Vagina (tissue), 2 donors: ENCODE data around the gene MARK3. TPM values are rescaled to one million over a fixed set of nuclear protein-coding genes. Genes with fewer than 3 reads are reported as not detected.

Experiments used
- DNase-seq, 2 donors: peaks; one replicate each; pipeline ENCODE4 v3.0.0-alpha.2; 2017; ENCODE audit errors: extremely low spot score in 2 of 2
- H3K27ac ChIP-seq: fragments of 200-600 bp; sonication (generic); one replicate; pipeline ENCODE4 v1.5.1; 2019
- H3K27me3 ChIP-seq: fragments of 200-600 bp; sonication (generic); one replicate; pipeline ENCODE4 v1.5.1; 2019
- H3K36me3 ChIP-seq, 2 donors: fragments of 200-600 bp; sonication (generic); one replicate each; pipeline ENCODE4 v1.5.1; 2017 to 2019
- H3K4me1 ChIP-seq: fragments of 200-600 bp; sonication (generic); one replicate; pipeline ENCODE4 v1.5.1; 2019
- H3K4me3 ChIP-seq, 2 donors: fragments of 200-600 bp; sonication (generic); 1 replicate in 1 of 2; 2 replicates in 1 of 2; pipeline ENCODE4 v1.5.1; 2016 to 2019
- H3K9me3 ChIP-seq: fragments of 200-600 bp; sonication (generic); one replicate; pipeline ENCODE4 v1.5.1; 2019
- POLR2A ChIP-seq, 2 donors: fragments of 450-650 bp; IDR thresholded peaks; one replicate each; pipeline ENCODE4 v1.6.1; 2017; ENCODE audit warnings: antibody characterized with exemption in 2 of 2, mild to moderate bottlenecking in 2 of 2, moderate library complexity in 2 of 2
- POLR2AphosphoS5 ChIP-seq, 2 donors: sonication (generic); formaldehyde crosslinking; IDR thresholded peaks; one replicate each; pipeline ENCODE4 v1.9.0; 2017; ENCODE audit warnings: antibody characterized with exemption in 2 of 2, mild to moderate bottlenecking in 2 of 2, low read depth in 1 of 2; ENCODE audit not compliant: insufficient read depth in 1 of 2
- intact Hi-C: fragments of 100-400 bp; cut with DNase I; formaldehyde crosslinking; loops from one replicate; pipeline ENCODE4 v1.15.1; 2023
- total RNA-seq: library from RNA; depleted of rRNA; stranded (reverse); fragments of >200 nt; gene quantifications from one replicate; pipeline ENCODE4 v1.2.3, GENCODE V29; 2016
- TF ChIP-seq, protein P1 (sequence below), 3 experiments: fragments of 450-650 bp in 2 of 3; fragments of 200-600 bp in 1 of 3; sonication (generic) in 1 of 3; IDR thresholded peaks; one replicate each; pipeline ENCODE4 v1.5.1; 2017 to 2019; ENCODE audit warnings: antibody characterized with exemption in 3 of 3, mild to moderate bottlenecking in 2 of 3, moderate library complexity in 2 of 3

MARK3 gene
- total RNA-seq, 1 donor from 2014 or later = 77.6 TPM

DNA sequence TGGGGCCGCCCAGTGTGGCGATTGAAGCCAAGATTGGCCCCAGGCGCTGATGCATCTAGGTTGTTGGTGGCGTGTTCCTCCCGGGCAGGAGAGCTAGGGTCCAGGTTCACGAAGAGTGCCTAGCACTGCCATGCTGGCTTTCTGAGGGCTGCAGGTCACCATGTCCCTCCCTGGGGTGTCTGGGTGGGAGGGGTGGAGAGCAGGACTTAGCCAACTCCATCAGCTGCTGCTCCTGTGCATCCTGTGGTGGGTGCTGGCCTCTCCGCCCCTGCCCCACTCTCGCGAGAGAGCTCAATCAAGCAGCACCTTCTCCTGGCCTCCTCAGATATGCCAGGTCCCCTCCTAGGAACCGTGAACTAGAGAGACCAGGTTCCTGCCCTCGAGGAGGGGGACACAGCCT is 145.6 kb downstream of the MARK3 start:
- DNase-seq = no peak
- Histone ChIP-seq H3K4me3 (no peak overlapping the region), H3K27ac (no peak overlapping the region), H3K4me1 (peaks cover 93% of the 10 kb centered on the region), H3K36me3 (peaks cover 0 to 5% of the 10 kb centered on the region in 2 donors), H3K27me3 (no peaks in the 10 kb centered on the region), H3K9me3 (no peaks in the 10 kb centered on the region)
- intact Hi-C loops = no loop called here
- TF ChIP-seq POLR2AphosphoS5 (IDR thresholded peaks at IDR 0.05; ENCODE audit: insufficient read depth in 1 of 2, low read depth in 1 of 2) = no peak
- TF ChIP-seq, protein P1, sequence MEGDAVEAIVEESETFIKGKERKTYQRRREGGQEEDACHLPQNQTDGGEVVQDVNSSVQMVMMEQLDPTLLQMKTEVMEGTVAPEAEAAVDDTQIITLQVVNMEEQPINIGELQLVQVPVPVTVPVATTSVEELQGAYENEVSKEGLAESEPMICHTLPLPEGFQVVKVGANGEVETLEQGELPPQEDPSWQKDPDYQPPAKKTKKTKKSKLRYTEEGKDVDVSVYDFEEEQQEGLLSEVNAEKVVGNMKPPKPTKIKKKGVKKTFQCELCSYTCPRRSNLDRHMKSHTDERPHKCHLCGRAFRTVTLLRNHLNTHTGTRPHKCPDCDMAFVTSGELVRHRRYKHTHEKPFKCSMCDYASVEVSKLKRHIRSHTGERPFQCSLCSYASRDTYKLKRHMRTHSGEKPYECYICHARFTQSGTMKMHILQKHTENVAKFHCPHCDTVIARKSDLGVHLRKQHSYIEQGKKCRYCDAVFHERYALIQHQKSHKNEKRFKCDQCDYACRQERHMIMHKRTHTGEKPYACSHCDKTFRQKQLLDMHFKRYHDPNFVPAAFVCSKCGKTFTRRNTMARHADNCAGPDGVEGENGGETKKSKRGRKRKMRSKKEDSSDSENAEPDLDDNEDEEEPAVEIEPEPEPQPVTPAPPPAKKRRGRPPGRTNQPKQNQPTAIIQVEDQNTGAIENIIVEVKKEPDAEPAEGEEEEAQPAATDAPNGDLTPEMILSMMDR (IDR thresholded peaks at IDR 0.05) = no peak

DNA sequence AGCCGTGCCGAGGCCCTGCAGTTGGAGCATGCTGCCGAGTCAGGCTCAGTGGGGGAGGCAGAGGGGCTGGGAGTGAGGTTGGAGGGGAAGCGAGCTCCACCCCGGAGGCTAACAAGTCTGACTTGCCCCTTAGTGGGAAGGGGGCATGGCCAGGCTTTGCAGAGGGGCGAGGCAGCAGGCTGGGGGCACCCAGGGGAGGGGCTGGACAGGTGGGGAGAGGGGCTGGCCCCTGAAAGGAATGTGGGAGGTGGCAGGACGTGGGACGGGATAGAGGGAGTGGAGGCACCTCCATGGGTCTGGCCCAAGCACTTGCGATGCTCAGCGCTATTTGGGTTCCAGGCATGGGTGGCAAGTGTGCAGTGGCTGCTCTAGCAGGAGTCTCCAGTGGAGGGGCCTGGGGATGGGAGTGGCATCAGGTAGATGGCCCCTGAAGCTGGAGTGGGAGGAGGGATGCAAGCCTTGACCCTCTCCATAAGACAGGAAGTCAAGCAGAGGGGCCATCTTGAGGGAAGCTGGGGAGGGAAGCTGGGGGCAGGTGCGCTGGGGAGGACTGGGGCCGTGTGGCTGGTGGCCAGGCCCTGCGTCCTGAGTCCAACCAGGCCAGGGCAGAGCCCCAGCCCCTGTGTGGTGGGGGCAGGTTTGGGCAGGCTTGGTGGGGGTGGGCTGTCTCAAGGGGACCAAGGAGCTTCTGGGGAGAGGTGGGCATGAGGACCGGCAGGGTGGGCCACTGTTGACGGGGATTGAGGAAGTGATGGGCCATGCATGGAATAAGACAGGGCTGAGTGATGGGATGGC is 146.4 kb downstream of the MARK3 start:
- Histone ChIP-seq H3K27ac (peak overlapping the region; percentile 88), H3K36me3 (peaks cover 0 to 5% of the 10 kb centered on the region in 2 donors), H3K9me3 (no peaks in the 10 kb centered on the region), H3K27me3 (no peaks in the 10 kb centered on the region), H3K4me1 (peaks cover 93% of the 10 kb centered on the region), H3K4me3 (no peak overlapping the region)
- TF ChIP-seq POLR2AphosphoS5 (IDR thresholded peaks at IDR 0.05; ENCODE audit: insufficient read depth in 1 of 2, low read depth in 1 of 2) = no peak
- TF ChIP-seq POLR2A (IDR thresholded peaks at IDR 0.05) = no peak
- TF ChIP-seq, protein P1 (IDR thresholded peaks at IDR 0.05) = no peak
- intact Hi-C loops = no loop called here
- no peak for DNase-seq

DNA sequence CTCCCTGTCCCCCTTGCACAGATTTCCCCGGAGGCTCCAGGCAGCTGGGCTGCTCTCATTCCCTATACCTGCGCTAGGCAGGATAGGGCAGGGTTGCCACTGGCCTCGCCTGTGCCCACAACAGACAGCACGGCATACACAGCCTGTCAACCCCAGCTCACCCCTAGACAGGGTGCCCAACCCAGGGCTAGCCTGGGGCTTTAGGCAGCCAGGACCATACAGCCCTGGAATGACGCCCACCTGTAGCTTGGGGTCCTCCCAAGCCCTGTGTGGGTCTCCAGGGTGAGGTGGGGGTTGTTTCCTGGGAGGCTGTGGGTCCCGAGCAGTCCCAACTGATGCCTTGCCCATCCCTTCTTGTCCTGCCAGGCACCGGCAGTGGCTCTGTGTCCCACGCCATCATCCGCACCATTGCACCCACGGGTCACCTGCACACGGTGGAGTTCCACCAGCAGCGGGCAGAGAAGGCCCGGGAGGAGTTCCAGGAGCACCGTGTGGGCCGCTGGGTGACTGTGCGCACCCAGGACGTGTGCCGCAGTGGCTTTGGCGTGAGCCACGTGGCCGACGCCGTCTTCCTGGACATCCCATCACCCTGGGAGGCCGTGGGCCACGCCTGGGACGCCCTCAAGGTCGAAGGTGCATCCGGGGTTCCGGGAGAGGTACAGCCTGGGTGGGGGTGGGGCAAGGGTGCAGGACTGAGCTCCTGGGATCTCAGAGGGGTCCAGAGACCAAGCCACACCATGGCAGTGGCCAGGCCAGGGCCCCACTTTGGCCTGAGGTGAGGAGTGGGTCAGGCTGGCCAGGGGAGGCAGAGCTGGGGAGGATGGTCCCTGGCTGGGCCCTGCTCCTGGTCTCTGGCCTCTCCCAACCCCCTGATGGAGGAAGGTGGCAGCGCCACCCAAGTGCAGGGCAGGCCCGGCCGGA is 147.3 kb downstream of the MARK3 start:
- peaks cover 0 to 5% of the 10 kb centered on the region in 2 donors for H3K36me3 ChIP-seq
- no peaks in the 10 kb centered on the region for H3K27me3 ChIP-seq
- intact Hi-C loops = no loop called here
- no peak overlapping the region for H3K4me3 ChIP-seq
- TF ChIP-seq POLR2AphosphoS5 (IDR thresholded peaks at IDR 0.05; ENCODE audit: insufficient read depth in 1 of 2, low read depth in 1 of 2) (no peak), POLR2A (IDR thresholded peaks at IDR 0.05) (no peak)
- TF ChIP-seq, protein P1 (IDR thresholded peaks at IDR 0.05) = no peak
- peak overlapping the region; percentile 88 for H3K27ac ChIP-seq
- H3K9me3 ChIP-seq = no peaks in the 10 kb centered on the region
- no peak for DNase-seq
- peaks cover 90% of the 10 kb centered on the region for H3K4me1 ChIP-seq

DNA sequence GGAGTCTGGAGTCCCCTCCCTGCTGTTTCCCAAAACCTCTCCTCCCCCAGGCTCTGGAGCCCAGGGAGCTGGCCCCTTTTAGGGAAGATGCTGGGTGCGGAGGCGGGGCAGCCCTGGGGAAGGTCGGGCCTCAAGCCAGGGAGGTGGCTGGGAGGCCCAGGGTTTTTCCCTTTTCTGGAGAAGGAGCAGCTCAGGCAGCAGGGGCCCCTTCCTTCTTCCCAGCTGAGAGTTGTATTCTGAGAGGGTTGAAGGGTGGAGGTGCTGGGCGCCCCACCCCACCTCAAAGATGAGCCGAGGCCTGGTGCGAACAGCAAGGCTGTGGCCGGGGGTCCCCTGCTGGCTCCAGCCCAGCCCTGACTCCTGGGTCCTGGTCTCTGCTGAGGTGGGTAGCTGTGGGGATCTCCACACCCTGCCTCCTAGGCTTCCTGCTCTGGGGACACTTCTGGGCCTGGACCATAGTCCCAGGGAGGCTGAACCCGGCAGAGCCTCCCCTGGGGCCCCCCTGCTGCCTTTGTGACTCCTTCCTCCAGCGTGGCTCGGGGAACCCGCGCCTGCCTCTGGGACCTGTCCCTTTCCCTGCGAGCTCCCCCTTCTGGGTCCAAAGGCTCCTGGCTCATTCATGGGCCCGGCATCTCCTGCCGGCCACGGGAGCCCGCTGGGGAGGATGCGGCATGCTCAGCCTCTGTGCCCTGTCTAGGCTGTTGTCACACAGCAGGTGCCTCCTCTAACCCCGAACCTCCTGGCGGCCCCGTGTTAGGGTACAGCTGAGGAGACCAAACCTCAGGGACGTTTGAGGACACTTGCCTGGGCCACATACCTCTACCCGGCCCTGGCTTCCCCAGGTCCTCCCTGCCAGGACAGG is 148.2 kb downstream of the MARK3 start:
- H3K9me3 ChIP-seq = no peaks in the 10 kb centered on the region
- intact Hi-C loops = no loop called here
- H3K4me3 ChIP-seq = no peak overlapping the region
- H3K27ac ChIP-seq = peak overlapping the region; percentile 88
- no peak for DNase-seq
- H3K4me1 ChIP-seq = peaks cover 89% of the 10 kb centered on the region
- no peaks in the 10 kb centered on the region for H3K27me3 ChIP-seq
- TF ChIP-seq POLR2A (IDR thresholded peaks at IDR 0.05) (no peak), POLR2AphosphoS5 (IDR thresholded peaks at IDR 0.05; ENCODE audit: insufficient read depth in 1 of 2, low read depth in 1 of 2) (peak in 1 of 2 donors; percentile 61)
- TF ChIP-seq, protein P1 (IDR thresholded peaks at IDR 0.05) = no peak
- peaks cover 0 to 5% of the 10 kb centered on the region in 2 donors for H3K36me3 ChIP-seq
